GM23338 (cell line): Measurements from ENCODE around the gene GNAT2.

Source experiments
- EZH2 ChIP-seq: fragments of 200-600 bp; sonication (generic); IDR thresholded peaks from one replicate; pipeline ENCODE4 v1.8.0; 2017; ENCODE audit warnings: antibody characterized with exemption, mild to moderate bottlenecking, low read depth; ENCODE audit not compliant: unreplicated experiment
- POLR2AphosphoS5 ChIP-seq: IDR thresholded peaks from 2 replicates; pipeline ENCODE4 v1.6.1; 2016; ENCODE audit warnings: antibody characterized with exemption, low read depth
- TF ChIP-seq, protein P1 (sequence below), 2 experiments: fragments of 200-600 bp in 1 of 2; sonication (generic) in 1 of 2; conservative IDR thresholded peaks; 2 replicates each; pipeline versions ENCODE4 v1.5.1 to v1.6.1; 2016 to 2017; ENCODE audit warnings: antibody characterized with exemption in 2 of 2, low read depth in 2 of 2, mild to moderate bottlenecking in 2 of 2, moderate library complexity in 1 of 2

DNA sequence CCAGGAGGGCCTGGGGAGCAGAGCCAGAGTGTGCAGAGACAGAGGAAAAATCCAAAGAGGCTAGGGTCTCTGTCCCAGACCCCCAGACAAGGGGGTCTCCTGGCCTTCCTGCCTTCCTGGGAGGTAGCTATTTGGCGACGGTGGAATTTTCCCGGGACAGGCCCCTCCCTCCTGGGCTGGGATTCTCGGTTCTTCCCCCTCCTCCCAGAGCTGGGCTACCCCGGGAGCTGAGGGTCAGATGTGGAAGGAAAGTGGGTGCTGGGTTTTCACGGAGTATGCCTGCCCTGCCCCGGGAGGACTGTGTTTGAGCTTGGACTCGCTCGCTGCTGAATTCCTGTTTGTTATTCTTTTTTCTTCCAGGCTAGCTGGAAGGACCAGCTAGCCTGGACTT is 980 bp upstream of the GNAT2 start:
- TF ChIP-seq, protein P1, sequence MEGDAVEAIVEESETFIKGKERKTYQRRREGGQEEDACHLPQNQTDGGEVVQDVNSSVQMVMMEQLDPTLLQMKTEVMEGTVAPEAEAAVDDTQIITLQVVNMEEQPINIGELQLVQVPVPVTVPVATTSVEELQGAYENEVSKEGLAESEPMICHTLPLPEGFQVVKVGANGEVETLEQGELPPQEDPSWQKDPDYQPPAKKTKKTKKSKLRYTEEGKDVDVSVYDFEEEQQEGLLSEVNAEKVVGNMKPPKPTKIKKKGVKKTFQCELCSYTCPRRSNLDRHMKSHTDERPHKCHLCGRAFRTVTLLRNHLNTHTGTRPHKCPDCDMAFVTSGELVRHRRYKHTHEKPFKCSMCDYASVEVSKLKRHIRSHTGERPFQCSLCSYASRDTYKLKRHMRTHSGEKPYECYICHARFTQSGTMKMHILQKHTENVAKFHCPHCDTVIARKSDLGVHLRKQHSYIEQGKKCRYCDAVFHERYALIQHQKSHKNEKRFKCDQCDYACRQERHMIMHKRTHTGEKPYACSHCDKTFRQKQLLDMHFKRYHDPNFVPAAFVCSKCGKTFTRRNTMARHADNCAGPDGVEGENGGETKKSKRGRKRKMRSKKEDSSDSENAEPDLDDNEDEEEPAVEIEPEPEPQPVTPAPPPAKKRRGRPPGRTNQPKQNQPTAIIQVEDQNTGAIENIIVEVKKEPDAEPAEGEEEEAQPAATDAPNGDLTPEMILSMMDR (conservative IDR thresholded peaks at IDR 0.05; ENCODE audit: low read depth in 2 of 2) = no peak
- TF ChIP-seq POLR2AphosphoS5 (no peak), EZH2 (no peak)
